CD4-positive, alpha-beta T cell treated with Interferon gamma for 1 hour (primary cell): Measurements from ENCODE around the gene SOD1.
"Not testable (repeated sequence)": the region's sequence is repeated elsewhere in the genome, so short reads cannot be mapped to it uniquely, and the experiment has no call there.

Experiments used
- DNase-seq: peaks from one replicate; pipeline ENCODE4 v3.0.0-alpha.2; 2020

Gene SOD1

GRCh38 chr21:31656199-31657095 is 3.0 kb upstream of the SOD1 start:
- DNase-seq, result no peak

- DNase-seq, result no peak
These were observed 1.4 kb upstream of the SOD1 start for GRCh38 chr21:31658053-31658452.

GRCh38 chr21:31659286-31659535 is 282 bp upstream of the SOD1 start:
- no peak for DNase-seq

- peak; percentile 13 for DNase-seq
These were observed 719 bp downstream of the SOD1 start for GRCh38 chr21:31660259-31660565.

- no peak for DNase-seq
These were observed 1.1 kb downstream of the SOD1 start for GRCh38 chr21:31660591-31660990.

GRCh38 chr21:31663584-31664249 is 4.2 kb downstream of the SOD1 start:
- DNase-seq, result no peak

GRCh38 chr21:31665397-31665796 is 5.9 kb downstream of the SOD1 start:
- DNase-seq, result no peak

GRCh38 chr21:31665869-31666268 is 6.4 kb downstream of the SOD1 start:
- DNase-seq, result not testable (repeated sequence)

- no peak for DNase-seq
These were observed 7.0 kb downstream of the SOD1 start for GRCh38 chr21:31666445-31667010.

- no peak for DNase-seq
These were observed 7.6 kb downstream of the SOD1 start for GRCh38 chr21:31667132-31667531.

GRCh38 chr21:31667639-31668038 is 8.1 kb downstream of the SOD1 start:
- no peak for DNase-seq

GRCh38 chr21:31668651-31669491 is 9.4 kb downstream of the SOD1 start:
- no peak for DNase-seq

GRCh38 chr21:31670070-31670469 is 10.6 kb downstream of the SOD1 start:
- DNase-seq, result no peak

- DNase-seq, result no peak
These were observed 11.7 kb downstream of the SOD1 start for GRCh38 chr21:31671146-31671716.

- no peak for DNase-seq
These were observed 12.4 kb downstream of the SOD1 start for GRCh38 chr21:31671931-31672330.

GRCh38 chr21:31673321-31673912 is 13.9 kb downstream of the SOD1 start:
- no peak for DNase-seq

- no peak for DNase-seq
These were observed 15.8 kb downstream of the SOD1 start for GRCh38 chr21:31675318-31675717.

- no peak for DNase-seq
These were observed 16.5 kb downstream of the SOD1 start for GRCh38 chr21:31675960-31676359.

- no peak for DNase-seq
These were observed 17.6 kb downstream of the SOD1 start for GRCh38 chr21:31677047-31677446.

- DNase-seq, result no peak
These were observed 19.0 kb downstream of the SOD1 start for GRCh38 chr21:31678478-31678877.

- no peak for DNase-seq
These were observed 23.1 kb downstream of the SOD1 start for GRCh38 chr21:31682620-31683019.

GRCh38 chr21:31683029-31683428 is 23.5 kb downstream of the SOD1 start:
- no peak for DNase-seq

- no peak for DNase-seq
These were observed 25.4 kb downstream of the SOD1 start for GRCh38 chr21:31684918-31685317.
